OCI-LY7 (cell line): Measurements from ENCODE around the gene ZMAT5. TPM values are rescaled to one million over a fixed set of nuclear protein-coding genes. Genes with fewer than 3 reads are reported as not detected.

ENCODE experiments used
- BruUV-seq: library from RNA; stranded (reverse); fragments of 400-500 nt; replicated peaks from 2 replicates; lab custom pipeline; 2021; lab: Mats Ljungman, UMichigan
- CTCF ChIA-PET: fragments of 300-600 bp; sonication (Branson Sonifier 250); formaldehyde crosslinking; loops from one replicate; lab custom pipeline; 2022; ENCODE audit warnings: antibody characterized with exemption; ENCODE audit not compliant: unreplicated experiment; lab: Charles Lee
- POLR2A ChIA-PET: fragments of 300-600 bp; sonication (Branson Sonifier 250); formaldehyde crosslinking; loops from one replicate; lab custom pipeline; 2022; ENCODE audit warnings: antibody characterized with exemption; lab: Charles Lee
- DNase-seq: peaks from one replicate; pipeline ENCODE4 v3.0.0-alpha.2; 2015; ENCODE audit warnings: low spot score
- H2AFZ ChIP-seq: fragments of 200-600 bp; sonication (generic), shearing (Covaris generic); 2 replicates; pipeline ENCODE4 v1.6.1; 2014; ENCODE audit warnings: mild to moderate bottlenecking, antibody characterized with exemption, low read length, moderate library complexity
- H3K27ac ChIP-seq: fragments of 200-600 bp; sonication (generic); 2 replicates; pipeline ENCODE4 v1.5.1; 2014; ENCODE audit warnings: mixed run types, low read depth, mild to moderate bottlenecking, moderate library complexity, low read length, inconsistent platforms; ENCODE audit not compliant: poor library complexity, severe bottlenecking
- H3K36me3 ChIP-seq: fragments of 200-600 bp; sonication (generic); 2 replicates; pipeline ENCODE4 v1.6.1; 2014; ENCODE audit warnings: mild to moderate bottlenecking, antibody characterized with exemption, low read length, moderate library complexity, mixed read lengths; ENCODE audit not compliant: insufficient read depth
- H3K4me1 ChIP-seq: fragments of 200-600 bp; sonication (generic); 2 replicates; pipeline ENCODE4 v1.5.1; 2014; ENCODE audit warnings: mild to moderate bottlenecking, low read length; ENCODE audit not compliant: insufficient read depth, poor library complexity, severe bottlenecking
- H3K4me2 ChIP-seq: fragments of 200-600 bp; sonication (generic); 2 replicates; pipeline ENCODE4 v1.6.1; 2014; ENCODE audit warnings: mild to moderate bottlenecking, low read length
- H3K4me3 ChIP-seq: fragments of 200-600 bp; sonication (generic); 2 replicates; pipeline ENCODE4 v1.5.1; 2014; ENCODE audit warnings: mild to moderate bottlenecking, low read depth, low read length; ENCODE audit not compliant: poor library complexity, severe bottlenecking
- H3K79me2 ChIP-seq: fragments of 200-600 bp; sonication (generic); 2 replicates; pipeline ENCODE4 v1.6.1; 2016; ENCODE audit warnings: low read depth, mild to moderate bottlenecking, low read length, moderate library complexity, mixed read lengths; ENCODE audit not compliant: insufficient read depth
- H3K9me2 ChIP-seq: fragments of 200-600 bp; sonication (generic); 2 replicates; pipeline ENCODE4 v1.6.1; 2016; ENCODE audit warnings: mild to moderate bottlenecking, low read length, mixed read lengths; ENCODE audit not compliant: insufficient read depth
- H3K9me3 ChIP-seq: fragments of 200-600 bp; sonication (generic); 2 replicates; pipeline ENCODE4 v1.6.1; 2014; ENCODE audit warnings: mild to moderate bottlenecking, mixed run types, low read length, mixed read lengths
- H4K20me1 ChIP-seq: fragments of 200-600 bp; sonication (generic); 2 replicates; pipeline ENCODE4 v1.6.1; 2014; ENCODE audit warnings: mild to moderate bottlenecking, antibody characterized with exemption, low read length, moderate library complexity, mixed read lengths; ENCODE audit not compliant: insufficient read depth
- CTCF ChIP-seq: fragments of 200-600 bp; sonication (generic); conservative IDR thresholded peaks from 2 replicates; pipeline ENCODE4 v1.5.1; 2014; ENCODE audit warnings: mild to moderate bottlenecking, antibody characterized with exemption, low read length, moderate library complexity, mixed read lengths
- EZH2phosphoT487 ChIP-seq: fragments of 200-600 bp; sonication (generic); IDR thresholded peaks from 2 replicates; pipeline ENCODE4 v1.6.1; 2018; ENCODE audit warnings: low read depth, borderline replicate concordance, mild to moderate bottlenecking, mixed run types, antibody characterized with exemption, low read length, moderate library complexity, mixed read lengths
- intact Hi-C: fragments of 100-400 bp; cut with micrococcal nuclease; formaldehyde crosslinking; loops from one replicate; pipeline ENCODE4 v1.10.0; 2022; ENCODE audit not compliant: unreplicated experiment
- total RNA-seq, 2 experiments: library from RNA; depleted of rRNA in 1 of 2; stranded (reverse); fragments of >200 nt in 1 of 2; shearing (Covaris generic) in 1 of 2; gene quantifications; 2 replicates each; pipeline ENCODE4 v1.2.3, GENCODE V29; 2014 to 2022

Gene ZMAT5
- total RNA-seq, 2 experiments from 2014 or later: 19.1 to 21.2 TPM

GRCh38 chr22:29799217-29799680 is 32.4 kb upstream of the ZMAT5 start:
- H3K9me2 ChIP-seq: no peaks in the 10 kb centered on the region
- intact Hi-C loops: no loop called here
- no peak for TF ChIP-seq EZH2phosphoT487
- TF ChIP-seq CTCF: no peak
- H4K20me1 ChIP-seq: no peaks in the 10 kb centered on the region
- no peaks in the 10 kb centered on the region for H3K79me2 ChIP-seq
- H2AFZ ChIP-seq: no peak overlapping the region
- DNase-seq: no peak
- H3K4me3 ChIP-seq: no peak overlapping the region
- POLR2A ChIA-PET: no interaction called here
- peaks cover 86% of the 10 kb centered on the region for H3K36me3 ChIP-seq
- peaks cover 26% of the 10 kb centered on the region for H3K4me1 ChIP-seq
- no peaks in the 10 kb centered on the region for H3K9me3 ChIP-seq
- no peak overlapping the region for H3K27ac ChIP-seq
- BruUV-seq: no TSS peak
- H3K4me2 ChIP-seq: peak overlapping the region; percentile 37; the same call in 1 of the 2 replicates
- CTCF ChIA-PET: no interaction called here

GRCh38 chr22:29798801-29799200 is 32.0 kb upstream of the ZMAT5 start:
- Histone ChIP-seq H2AFZ (no peak overlapping the region), H3K36me3 (peaks cover 81% of the 10 kb centered on the region; the same call in 1 of the 2 replicates), H3K79me2 (no peaks in the 10 kb centered on the region), H3K4me2 (peak overlapping the region; percentile 37), H3K9me2 (no peaks in the 10 kb centered on the region), H4K20me1 (no peaks in the 10 kb centered on the region), H3K9me3 (no peaks in the 10 kb centered on the region), H3K4me3 (peak overlapping the region; percentile 2), H3K27ac (no peak overlapping the region), H3K4me1 (peaks cover 26% of the 10 kb centered on the region)
- ChIA-PET CTCF (no interaction called here), POLR2A (no interaction called here)
- BruUV-seq: no TSS peak
- intact Hi-C loops: no loop called here
- TF ChIP-seq CTCF (no peak), EZH2phosphoT487 (no peak)
- DNase-seq: no peak

GRCh38 chr22:29798318-29798717 is 31.5 kb upstream of the ZMAT5 start:
- DNase-seq: peak; percentile 63
- H3K79me2 ChIP-seq: no peaks in the 10 kb centered on the region
- no peaks in the 10 kb centered on the region for H3K9me3 ChIP-seq
- intact Hi-C loops: no loop called here
- H3K27ac ChIP-seq: no peak overlapping the region
- H4K20me1 ChIP-seq: no peaks in the 10 kb centered on the region
- H2AFZ ChIP-seq: no peak overlapping the region
- BruUV-seq: no TSS peak
- TF ChIP-seq EZH2phosphoT487 (no peak), CTCF (no peak)
- peak overlapping the region; percentile 2 for H3K4me3 ChIP-seq
- peak overlapping the region; percentile 37 for H3K4me2 ChIP-seq
- peaks cover 80% of the 10 kb centered on the region; the same call in 1 of the 2 replicates for H3K36me3 ChIP-seq
- peaks cover 26% of the 10 kb centered on the region for H3K4me1 ChIP-seq
- CTCF ChIA-PET: no interaction called here
- POLR2A ChIA-PET: no interaction called here
- H3K9me2 ChIP-seq: no peaks in the 10 kb centered on the region
